ENCODE measurements around the gene SRGAP3.

Gene SRGAP3

GRCh38 chr3:9280451-9281219 is 31.2 kb upstream of the SRGAP3 start:
- Histone ChIP-seq H3K27ac (ENCODE audit: low read depth, low read length) (no peak overlapping the region), H3K36me3 (ENCODE audit: control insufficient read depth in 1 of 2, insufficient read depth in 2 of 2, low read length in 2 of 2) (no peaks in the 10 kb centered on the region), H3K27me3 (ENCODE audit: control insufficient read depth in 1 of 2, insufficient read depth in 2 of 2, low read length in 2 of 2) (peaks cover 0 to 5% of the 10 kb centered on the region in 2 donors), H3K4me1 (ENCODE audit: control insufficient read depth in 1 of 2, insufficient read depth in 2 of 2, low read length in 2 of 2) (no peaks in the 10 kb centered on the region), H3K9me3 (ENCODE audit: control insufficient read depth in 1 of 2, low read length in 2 of 2) (no peaks in the 10 kb centered on the region), H3K4me3 (ENCODE audit: low read depth in 1 of 2, low read length in 2 of 2) (no peak overlapping the region), H3K9ac (ENCODE audit: low read depth in 1 of 2, low read length in 2 of 2) (no peak overlapping the region)

GRCh38 chr3:9279966-9280365 is 30.5 kb upstream of the SRGAP3 start:
- H3K27me3 ChIP-seq (ENCODE audit: control insufficient read depth in 1 of 2, insufficient read depth in 2 of 2, low read length in 2 of 2): peaks cover 0 to 5% of the 10 kb centered on the region in 2 donors
- no peaks in the 10 kb centered on the region for H3K9me3 ChIP-seq (ENCODE audit: control insufficient read depth in 1 of 2, low read length in 2 of 2)
- H3K4me3 ChIP-seq (ENCODE audit: low read depth in 1 of 2, low read length in 2 of 2): no peak overlapping the region
- no peak overlapping the region for H3K27ac ChIP-seq (ENCODE audit: low read depth, low read length)
- no peaks in the 10 kb centered on the region for H3K4me1 ChIP-seq (ENCODE audit: control insufficient read depth in 1 of 2, insufficient read depth in 2 of 2, low read length in 2 of 2)
- no peak overlapping the region for H3K9ac ChIP-seq (ENCODE audit: low read depth in 1 of 2, low read length in 2 of 2)
- no peaks in the 10 kb centered on the region for H3K36me3 ChIP-seq (ENCODE audit: control insufficient read depth in 1 of 2, insufficient read depth in 2 of 2, low read length in 2 of 2)

- Histone ChIP-seq H3K36me3 (ENCODE audit: control insufficient read depth in 1 of 2, insufficient read depth in 2 of 2, low read length in 2 of 2) (no peaks in the 10 kb centered on the region), H3K4me3 (ENCODE audit: low read depth in 1 of 2, low read length in 2 of 2) (no peak overlapping the region), H3K9me3 (ENCODE audit: control insufficient read depth in 1 of 2, low read length in 2 of 2) (no peaks in the 10 kb centered on the region), H3K27me3 (ENCODE audit: control insufficient read depth in 1 of 2, insufficient read depth in 2 of 2, low read length in 2 of 2) (peaks cover 0 to 5% of the 10 kb centered on the region in 2 donors), H3K9ac (ENCODE audit: low read depth in 1 of 2, low read length in 2 of 2) (no peak overlapping the region), H3K4me1 (ENCODE audit: control insufficient read depth in 1 of 2, insufficient read depth in 2 of 2, low read length in 2 of 2) (no peaks in the 10 kb centered on the region), H3K27ac (ENCODE audit: low read depth, low read length) (no peak overlapping the region)
Measured at GRCh38 chr3:9278498-9278897, 29.1 kb upstream of the SRGAP3 start.

- Histone ChIP-seq H3K4me1 (ENCODE audit: control insufficient read depth in 1 of 2, insufficient read depth in 2 of 2, low read length in 2 of 2) (no peaks in the 10 kb centered on the region), H3K4me3 (ENCODE audit: low read depth in 1 of 2, low read length in 2 of 2) (no peak overlapping the region), H3K27me3 (ENCODE audit: control insufficient read depth in 1 of 2, insufficient read depth in 2 of 2, low read length in 2 of 2) (peaks cover 0 to 5% of the 10 kb centered on the region in 2 donors), H3K9ac (ENCODE audit: low read depth in 1 of 2, low read length in 2 of 2) (no peak overlapping the region), H3K27ac (ENCODE audit: low read depth, low read length) (no peak overlapping the region), H3K9me3 (ENCODE audit: control insufficient read depth in 1 of 2, low read length in 2 of 2) (no peaks in the 10 kb centered on the region), H3K36me3 (ENCODE audit: control insufficient read depth in 1 of 2, insufficient read depth in 2 of 2, low read length in 2 of 2) (no peaks in the 10 kb centered on the region)
Measured at GRCh38 chr3:9278085-9278484, 28.6 kb upstream of the SRGAP3 start.

GRCh38 chr3:9276761-9277370 is 27.4 kb upstream of the SRGAP3 start:
- Histone ChIP-seq H3K9ac (ENCODE audit: low read depth in 1 of 2, low read length in 2 of 2) (no peak overlapping the region), H3K4me1 (ENCODE audit: control insufficient read depth in 1 of 2, insufficient read depth in 2 of 2, low read length in 2 of 2) (no peaks in the 10 kb centered on the region), H3K9me3 (ENCODE audit: control insufficient read depth in 1 of 2, low read length in 2 of 2) (no peaks in the 10 kb centered on the region), H3K27ac (ENCODE audit: low read depth, low read length) (no peak overlapping the region), H3K27me3 (ENCODE audit: control insufficient read depth in 1 of 2, insufficient read depth in 2 of 2, low read length in 2 of 2) (peaks cover 0 to 5% of the 10 kb centered on the region in 2 donors), H3K36me3 (ENCODE audit: control insufficient read depth in 1 of 2, insufficient read depth in 2 of 2, low read length in 2 of 2) (no peaks in the 10 kb centered on the region), H3K4me3 (ENCODE audit: low read depth in 1 of 2, low read length in 2 of 2) (no peak overlapping the region)

- no peaks in the 10 kb centered on the region for H3K4me1 ChIP-seq (ENCODE audit: control insufficient read depth in 1 of 2, insufficient read depth in 2 of 2, low read length in 2 of 2)
- H3K27me3 ChIP-seq (ENCODE audit: control insufficient read depth in 1 of 2, insufficient read depth in 2 of 2, low read length in 2 of 2): no peaks in the 10 kb centered on the region
- no peak overlapping the region for H3K4me3 ChIP-seq (ENCODE audit: low read depth in 1 of 2, low read length in 2 of 2)
- H3K9me3 ChIP-seq (ENCODE audit: control insufficient read depth in 1 of 2, low read length in 2 of 2): no peaks in the 10 kb centered on the region
- H3K36me3 ChIP-seq (ENCODE audit: control insufficient read depth in 1 of 2, insufficient read depth in 2 of 2, low read length in 2 of 2): no peaks in the 10 kb centered on the region
- H3K9ac ChIP-seq (ENCODE audit: low read depth in 1 of 2, low read length in 2 of 2): no peak overlapping the region
- no peak overlapping the region for H3K27ac ChIP-seq (ENCODE audit: low read depth, low read length)
Measured at GRCh38 chr3:9271903-9272302, 22.5 kb upstream of the SRGAP3 start.

- no peaks in the 10 kb centered on the region for H3K4me1 ChIP-seq (ENCODE audit: control insufficient read depth in 1 of 2, insufficient read depth in 2 of 2, low read length in 2 of 2)
- no peaks in the 10 kb centered on the region for H3K27me3 ChIP-seq (ENCODE audit: control insufficient read depth in 1 of 2, insufficient read depth in 2 of 2, low read length in 2 of 2)
- H3K36me3 ChIP-seq (ENCODE audit: control insufficient read depth in 1 of 2, insufficient read depth in 2 of 2, low read length in 2 of 2): no peaks in the 10 kb centered on the region
- H3K9ac ChIP-seq (ENCODE audit: low read depth in 1 of 2, low read length in 2 of 2): no peak overlapping the region
- H3K4me3 ChIP-seq (ENCODE audit: low read depth in 1 of 2, low read length in 2 of 2): no peak overlapping the region
- H3K27ac ChIP-seq (ENCODE audit: low read depth, low read length): no peak overlapping the region
- no peaks in the 10 kb centered on the region for H3K9me3 ChIP-seq (ENCODE audit: control insufficient read depth in 1 of 2, low read length in 2 of 2)
Measured at GRCh38 chr3:9270704-9271103, 21.3 kb upstream of the SRGAP3 start.

GRCh38 chr3:9266716-9267115 is 17.3 kb upstream of the SRGAP3 start:
- no peaks in the 10 kb centered on the region for H3K36me3 ChIP-seq (ENCODE audit: control insufficient read depth in 1 of 2, insufficient read depth in 2 of 2, low read length in 2 of 2)
- H3K4me3 ChIP-seq (ENCODE audit: low read depth in 1 of 2, low read length in 2 of 2): no peak overlapping the region
- H3K9me3 ChIP-seq (ENCODE audit: control insufficient read depth in 1 of 2, low read length in 2 of 2): no peaks in the 10 kb centered on the region
- H3K4me1 ChIP-seq (ENCODE audit: control insufficient read depth in 1 of 2, insufficient read depth in 2 of 2, low read length in 2 of 2): no peaks in the 10 kb centered on the region
- H3K27me3 ChIP-seq (ENCODE audit: control insufficient read depth in 1 of 2, insufficient read depth in 2 of 2, low read length in 2 of 2): no peaks in the 10 kb centered on the region
- H3K9ac ChIP-seq (ENCODE audit: low read depth in 1 of 2, low read length in 2 of 2): no peak overlapping the region
- no peak overlapping the region for H3K27ac ChIP-seq (ENCODE audit: low read depth, low read length)

GRCh38 chr3:9260305-9260704 is 10.9 kb upstream of the SRGAP3 start:
- no peak overlapping the region for H3K4me3 ChIP-seq (ENCODE audit: low read depth in 1 of 2, low read length in 2 of 2)
- H3K9ac ChIP-seq (ENCODE audit: low read depth in 1 of 2, low read length in 2 of 2): no peak overlapping the region
- no peaks in the 10 kb centered on the region for H3K27me3 ChIP-seq (ENCODE audit: control insufficient read depth in 1 of 2, insufficient read depth in 2 of 2, low read length in 2 of 2)
- H3K4me1 ChIP-seq (ENCODE audit: control insufficient read depth in 1 of 2, insufficient read depth in 2 of 2, low read length in 2 of 2): no peaks in the 10 kb centered on the region
- H3K9me3 ChIP-seq (ENCODE audit: control insufficient read depth in 1 of 2, low read length in 2 of 2): peaks cover 3 to 4% of the 10 kb centered on the region in 2 donors
- no peaks in the 10 kb centered on the region for H3K36me3 ChIP-seq (ENCODE audit: control insufficient read depth in 1 of 2, insufficient read depth in 2 of 2, low read length in 2 of 2)
- no peak overlapping the region for H3K27ac ChIP-seq (ENCODE audit: low read depth, low read length)

GRCh38 chr3:9257092-9257491 is 7.6 kb upstream of the SRGAP3 start:
- H3K36me3 ChIP-seq (ENCODE audit: control insufficient read depth in 1 of 2, insufficient read depth in 2 of 2, low read length in 2 of 2): no peaks in the 10 kb centered on the region
- no peaks in the 10 kb centered on the region for H3K4me1 ChIP-seq (ENCODE audit: control insufficient read depth in 1 of 2, insufficient read depth in 2 of 2, low read length in 2 of 2)
- H3K9me3 ChIP-seq (ENCODE audit: control insufficient read depth in 1 of 2, low read length in 2 of 2): peaks cover 3 to 4% of the 10 kb centered on the region in 2 donors
- H3K4me3 ChIP-seq (ENCODE audit: low read depth in 1 of 2, low read length in 2 of 2): no peak overlapping the region
- no peaks in the 10 kb centered on the region for H3K27me3 ChIP-seq (ENCODE audit: control insufficient read depth in 1 of 2, insufficient read depth in 2 of 2, low read length in 2 of 2)
- H3K27ac ChIP-seq (ENCODE audit: low read depth, low read length): no peak overlapping the region
- no peak overlapping the region for H3K9ac ChIP-seq (ENCODE audit: low read depth in 1 of 2, low read length in 2 of 2)

All from duodenal mucosa (tissue), 2 donors.